HepG2 (cell line): Measurements from ENCODE around the gene WNT6. TPM values are rescaled to one million over a fixed set of nuclear protein-coding genes. Genes with fewer than 3 reads are reported as not detected.

Experiments
- EZH2 ChIP-seq: conservative IDR thresholded peaks from 2 replicates; pipeline ENCODE4 v1.6.1; 2012; ENCODE audit warnings: mild to moderate bottlenecking, low read depth, low read length, moderate library complexity
- ISL2 ChIP-seq: sonication (generic); formaldehyde crosslinking; IDR thresholded peaks from 2 replicates; pipeline ENCODE4 v1.5.0; 2020; ENCODE audit warnings: missing genetic modification reagents
- MEF2D ChIP-seq: sonication (generic); formaldehyde crosslinking; IDR thresholded peaks from 2 replicates; pipeline ENCODE4 v1.5.1; 2020; ENCODE audit warnings: mild to moderate bottlenecking, missing genetic modification reagents
- MYC ChIP-seq: sonication (generic); formaldehyde crosslinking; IDR thresholded peaks from 2 replicates; pipeline ENCODE4 v1.9.0; 2021; ENCODE audit warnings: missing genetic modification reagents, borderline replicate concordance
- PITX1 ChIP-seq: sonication (generic); formaldehyde crosslinking; IDR thresholded peaks from 2 replicates; pipeline ENCODE4 v1.5.1; 2020; ENCODE audit warnings: mild to moderate bottlenecking, missing genetic modification reagents
- RAD21 ChIP-seq: fragments of 450-650 bp; formaldehyde crosslinking; IDR thresholded peaks from 2 replicates; pipeline ENCODE4 v1.5.0; 2020; ENCODE audit warnings: mild to moderate bottlenecking
- SALL1 ChIP-seq: sonication (generic); formaldehyde crosslinking; IDR thresholded peaks from 2 replicates; pipeline ENCODE4 v1.8.0; 2022; ENCODE audit warnings: mild to moderate bottlenecking, missing genetic modification reagents
- SMC3 ChIP-seq: IDR thresholded peaks from 2 replicates; pipeline ENCODE4 v1.6.1; 2011; ENCODE audit warnings: low read length, improper control_type of control experiment
- THAP11 ChIP-seq: IDR thresholded peaks from 2 replicates; pipeline ENCODE4 v1.6.1; 2016; ENCODE audit warnings: missing biosample characterization, missing genetic modification reagents
- ZFP36L2 ChIP-seq: sonication (generic); formaldehyde crosslinking; IDR thresholded peaks from 2 replicates; pipeline ENCODE4 v1.4.0; 2020; ENCODE audit warnings: missing genetic modification reagents
- ZNF230 ChIP-seq: sonication (generic); formaldehyde crosslinking; IDR thresholded peaks from 2 replicates; pipeline ENCODE4 v1.4.0; 2020; ENCODE audit warnings: mild to moderate bottlenecking, missing genetic modification reagents
- ZNF232 ChIP-seq: sonication (generic); formaldehyde crosslinking; IDR thresholded peaks from 2 replicates; pipeline ENCODE4 v1.4.0; 2020; ENCODE audit warnings: missing genetic modification reagents, borderline replicate concordance
- ZNF264 ChIP-seq: sonication (generic); formaldehyde crosslinking; IDR thresholded peaks from 2 replicates; pipeline ENCODE4 v1.4.0; 2020; ENCODE audit warnings: missing genetic modification reagents
- ZNF33B ChIP-seq: sonication (generic); formaldehyde crosslinking; IDR thresholded peaks from 2 replicates; pipeline ENCODE4 v1.5.1; 2020; ENCODE audit warnings: mild to moderate bottlenecking, missing genetic modification reagents
- ZNF446 ChIP-seq: sonication (generic); formaldehyde crosslinking; IDR thresholded peaks from 2 replicates; pipeline ENCODE4 v1.5.0; 2020; ENCODE audit warnings: mild to moderate bottlenecking, missing genetic modification reagents
- ZNF501 ChIP-seq: sonication (generic); formaldehyde crosslinking; IDR thresholded peaks from 2 replicates; pipeline ENCODE4 v1.5.1; 2020; ENCODE audit warnings: mild to moderate bottlenecking, moderate library complexity, missing genetic modification reagents
- ZNF605 ChIP-seq: sonication (generic); formaldehyde crosslinking; IDR thresholded peaks from 2 replicates; pipeline ENCODE4 v1.8.0; 2022; ENCODE audit warnings: mild to moderate bottlenecking, missing genetic modification reagents
- ZNF746 ChIP-seq: sonication (generic); formaldehyde crosslinking; IDR thresholded peaks from 2 replicates; pipeline ENCODE4 v1.8.0; 2022; ENCODE audit warnings: mild to moderate bottlenecking, missing genetic modification reagents
- ZNF883 ChIP-seq: sonication (generic); formaldehyde crosslinking; IDR thresholded peaks from 2 replicates; pipeline ENCODE4 v1.5.1; 2020; ENCODE audit warnings: mild to moderate bottlenecking, missing genetic modification reagents; ENCODE audit errors: not compliant biosample characterization
- polyA plus RNA-seq, 8 experiments: library from polyadenylated mRNA; depleted of rRNA in 3 of 8; stranded (reverse) in 7 of 8; unstranded in 1 of 8; fragments of >200 nt; fragmentation: Illumina TruSeq in 4 of 8; extraction: Trizol in 4 of 8; gene quantifications; 2 replicates each; pipeline versions ENCODE4 v1.2.1 to v1.2.3, GENCODE V29; 2011 to 2016; ENCODE audit warnings: low read depth in 4 of 8, missing spikeins in 1 of 8, mixed read lengths in 1 of 8; ENCODE audit not compliant: insufficient read depth in 1 of 8
- total RNA-seq, 5 experiments: library from RNA; depleted of rRNA; stranded (reverse); fragments of >200 nt; fragmentation: Illumina TruSeq; extraction: Trizol; gene quantifications; 2 replicates each; pipeline ENCODE4 v1.2.3, GENCODE V29; 2016; ENCODE audit warnings: low read depth in 1 of 5
- TF ChIP-seq, protein P1 (sequence below): sonication (generic); formaldehyde crosslinking; IDR thresholded peaks from 2 replicates; pipeline ENCODE4 v1.5.0; 2020; ENCODE audit warnings: missing genetic modification reagents
- TF ChIP-seq, protein P2 (sequence below): IDR thresholded peaks from 2 replicates; pipeline ENCODE4 v1.4.0; 2020; ENCODE audit warnings: mild to moderate bottlenecking, missing genetic modification reagents
- TF ChIP-seq, protein P3 (sequence below): sonication (generic); formaldehyde crosslinking; IDR thresholded peaks from 2 replicates; pipeline ENCODE4 v1.5.1; 2020; ENCODE audit warnings: mild to moderate bottlenecking, missing genetic modification reagents, moderate library complexity
- TF ChIP-seq, protein P4 (sequence below): sonication (generic); formaldehyde crosslinking; conservative IDR thresholded peaks from 2 replicates; pipeline ENCODE4 v1.4.0; 2020; ENCODE audit warnings: missing genetic modification reagents

Gene WNT6
- total and polyA plus RNA-seq, 2 of the 13 experiments (the other 11 are each of a cell fraction or from before 2014, with no cell fraction given): 0.20 TPM; not detected in 1

DNA sequence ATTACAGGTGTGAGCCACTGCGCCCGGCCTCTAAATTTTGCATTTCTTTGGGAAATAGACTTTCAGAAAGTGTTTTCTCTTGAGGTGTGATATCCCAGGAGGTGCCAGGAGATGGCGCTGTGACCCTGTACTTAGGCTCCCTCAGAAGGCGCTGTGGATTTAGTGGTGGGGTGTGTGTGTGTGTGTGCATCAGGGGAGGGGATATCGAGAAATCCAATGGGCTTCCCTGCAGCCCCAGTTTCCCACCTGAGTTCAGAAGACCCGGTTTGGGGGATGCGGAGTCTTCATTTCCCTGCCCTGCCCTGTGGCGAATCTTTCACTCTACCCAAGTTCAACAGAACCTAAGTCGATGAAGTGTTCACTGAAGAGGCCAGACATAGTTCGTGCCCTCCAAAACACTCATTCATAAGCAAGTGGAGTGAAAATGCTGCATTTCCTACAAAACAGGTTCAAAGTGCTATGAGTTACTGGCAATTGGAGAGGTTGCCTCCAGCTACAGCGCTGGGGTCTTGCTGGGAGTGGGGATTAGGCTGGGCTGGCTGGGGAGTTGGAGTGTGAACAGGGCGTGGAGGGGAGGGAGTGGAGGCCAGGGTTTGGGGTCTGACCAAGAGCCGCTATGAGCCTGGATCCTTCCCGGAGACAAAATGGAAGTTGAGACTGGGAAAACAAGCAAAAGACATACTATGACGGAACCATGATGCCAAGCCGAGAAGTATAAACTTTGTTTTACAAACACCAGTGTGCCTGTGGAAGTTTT is 6.5 kb upstream of the WNT6 start (continued):
- peak; percentile 64; the same call in 1 of the 2 replicates for TF ChIP-seq ZNF605 (CRISPR knock-in tag)
- peak; percentile 67; the same call in 1 of the 2 replicates for TF ChIP-seq EZH2
- 0 out of 2 replicates have a peak, but pooled peaks have one; percentile 23 for TF ChIP-seq MYC (CRISPR knock-in tag)
- 0 out of 2 replicates have a peak, but pooled peaks have one; percentile 62 for TF ChIP-seq ZNF232 (CRISPR knock-in tag)
- peak; percentile 74 for TF ChIP-seq ZNF501 (CRISPR knock-in tag)
- TF ChIP-seq RAD21: peak; percentile 86
- TF ChIP-seq ZNF264 (CRISPR knock-in tag): peak; percentile 46; the same call in 1 of the 2 replicates
- TF ChIP-seq, protein P1, sequence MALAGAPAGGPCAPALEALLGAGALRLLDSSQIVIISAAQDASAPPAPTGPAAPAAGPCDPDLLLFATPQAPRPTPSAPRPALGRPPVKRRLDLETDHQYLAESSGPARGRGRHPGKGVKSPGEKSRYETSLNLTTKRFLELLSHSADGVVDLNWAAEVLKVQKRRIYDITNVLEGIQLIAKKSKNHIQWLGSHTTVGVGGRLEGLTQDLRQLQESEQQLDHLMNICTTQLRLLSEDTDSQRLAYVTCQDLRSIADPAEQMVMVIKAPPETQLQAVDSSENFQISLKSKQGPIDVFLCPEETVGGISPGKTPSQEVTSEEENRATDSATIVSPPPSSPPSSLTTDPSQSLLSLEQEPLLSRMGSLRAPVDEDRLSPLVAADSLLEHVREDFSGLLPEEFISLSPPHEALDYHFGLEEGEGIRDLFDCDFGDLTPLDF (CRISPR knock-in tag): no peak
- peak; percentile 71; the same call in 1 of the 2 replicates for TF ChIP-seq ZNF230 (CRISPR knock-in tag)
- no peak for TF ChIP-seq ZFP36L2
- peak; percentile 17; the same call in 1 of the 2 replicates for TF ChIP-seq PITX1 (CRISPR knock-in tag)
- no peak for TF ChIP-seq ZNF33B (CRISPR knock-in tag)
- peak; percentile 27; the same call in 1 of the 2 replicates for TF ChIP-seq THAP11 (CRISPR knock-in tag)
- TF ChIP-seq, protein P2, sequence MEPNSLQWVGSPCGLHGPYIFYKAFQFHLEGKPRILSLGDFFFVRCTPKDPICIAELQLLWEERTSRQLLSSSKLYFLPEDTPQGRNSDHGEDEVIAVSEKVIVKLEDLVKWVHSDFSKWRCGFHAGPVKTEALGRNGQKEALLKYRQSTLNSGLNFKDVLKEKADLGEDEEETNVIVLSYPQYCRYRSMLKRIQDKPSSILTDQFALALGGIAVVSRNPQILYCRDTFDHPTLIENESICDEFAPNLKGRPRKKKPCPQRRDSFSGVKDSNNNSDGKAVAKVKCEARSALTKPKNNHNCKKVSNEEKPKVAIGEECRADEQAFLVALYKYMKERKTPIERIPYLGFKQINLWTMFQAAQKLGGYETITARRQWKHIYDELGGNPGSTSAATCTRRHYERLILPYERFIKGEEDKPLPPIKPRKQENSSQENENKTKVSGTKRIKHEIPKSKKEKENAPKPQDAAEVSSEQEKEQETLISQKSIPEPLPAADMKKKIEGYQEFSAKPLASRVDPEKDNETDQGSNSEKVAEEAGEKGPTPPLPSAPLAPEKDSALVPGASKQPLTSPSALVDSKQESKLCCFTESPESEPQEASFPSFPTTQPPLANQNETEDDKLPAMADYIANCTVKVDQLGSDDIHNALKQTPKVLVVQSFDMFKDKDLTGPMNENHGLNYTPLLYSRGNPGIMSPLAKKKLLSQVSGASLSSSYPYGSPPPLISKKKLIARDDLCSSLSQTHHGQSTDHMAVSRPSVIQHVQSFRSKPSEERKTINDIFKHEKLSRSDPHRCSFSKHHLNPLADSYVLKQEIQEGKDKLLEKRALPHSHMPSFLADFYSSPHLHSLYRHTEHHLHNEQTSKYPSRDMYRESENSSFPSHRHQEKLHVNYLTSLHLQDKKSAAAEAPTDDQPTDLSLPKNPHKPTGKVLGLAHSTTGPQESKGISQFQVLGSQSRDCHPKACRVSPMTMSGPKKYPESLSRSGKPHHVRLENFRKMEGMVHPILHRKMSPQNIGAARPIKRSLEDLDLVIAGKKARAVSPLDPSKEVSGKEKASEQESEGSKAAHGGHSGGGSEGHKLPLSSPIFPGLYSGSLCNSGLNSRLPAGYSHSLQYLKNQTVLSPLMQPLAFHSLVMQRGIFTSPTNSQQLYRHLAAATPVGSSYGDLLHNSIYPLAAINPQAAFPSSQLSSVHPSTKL: 0 out of 2 replicates have a peak, but pooled peaks have one; percentile 14
- peak; percentile 73 for TF ChIP-seq SMC3
- TF ChIP-seq, protein P3, sequence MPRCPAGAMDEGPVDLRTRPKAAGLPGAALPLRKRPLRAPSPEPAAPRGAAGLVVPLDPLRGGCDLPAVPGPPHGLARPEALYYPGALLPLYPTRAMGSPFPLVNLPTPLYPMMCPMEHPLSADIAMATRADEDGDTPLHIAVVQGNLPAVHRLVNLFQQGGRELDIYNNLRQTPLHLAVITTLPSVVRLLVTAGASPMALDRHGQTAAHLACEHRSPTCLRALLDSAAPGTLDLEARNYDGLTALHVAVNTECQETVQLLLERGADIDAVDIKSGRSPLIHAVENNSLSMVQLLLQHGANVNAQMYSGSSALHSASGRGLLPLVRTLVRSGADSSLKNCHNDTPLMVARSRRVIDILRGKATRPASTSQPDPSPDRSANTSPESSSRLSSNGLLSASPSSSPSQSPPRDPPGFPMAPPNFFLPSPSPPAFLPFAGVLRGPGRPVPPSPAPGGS (CRISPR knock-in tag): 0 out of 2 replicates have a peak, but pooled peaks have one; percentile 30
- TF ChIP-seq, protein P4, sequence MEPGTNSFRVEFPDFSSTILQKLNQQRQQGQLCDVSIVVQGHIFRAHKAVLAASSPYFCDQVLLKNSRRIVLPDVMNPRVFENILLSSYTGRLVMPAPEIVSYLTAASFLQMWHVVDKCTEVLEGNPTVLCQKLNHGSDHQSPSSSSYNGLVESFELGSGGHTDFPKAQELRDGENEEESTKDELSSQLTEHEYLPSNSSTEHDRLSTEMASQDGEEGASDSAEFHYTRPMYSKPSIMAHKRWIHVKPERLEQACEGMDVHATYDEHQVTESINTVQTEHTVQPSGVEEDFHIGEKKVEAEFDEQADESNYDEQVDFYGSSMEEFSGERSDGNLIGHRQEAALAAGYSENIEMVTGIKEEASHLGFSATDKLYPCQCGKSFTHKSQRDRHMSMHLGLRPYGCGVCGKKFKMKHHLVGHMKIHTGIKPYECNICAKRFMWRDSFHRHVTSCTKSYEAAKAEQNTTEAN (CRISPR knock-in tag): 0 out of 2 replicates have a peak, but pooled peaks have one; percentile 23
- peak; percentile 45 for TF ChIP-seq ZNF883 (CRISPR knock-in tag)
- TF ChIP-seq SALL1 (CRISPR knock-in tag): peak; percentile 24
- no peak for TF ChIP-seq MEF2D (CRISPR knock-in tag)
- peak; percentile 57; the same call in 1 of the 2 replicates for TF ChIP-seq ZNF446 (CRISPR knock-in tag)
- 0 out of 2 replicates have a peak, but pooled peaks have one; percentile 35 for TF ChIP-seq ZNF746
- TF ChIP-seq ISL2: 0 out of 2 replicates have a peak, but pooled peaks have one; percentile 19
